ENCODE measurements around the gene IL1RAPL2. TPM values are rescaled to one million over a fixed set of nuclear protein-coding genes. Genes with fewer than 3 reads are reported as not detected.

Gene IL1RAPL2
- total and polyA plus RNA-seq, 2 donors (not counting 3 experiments of a cell fraction or from before 2014, with no cell fraction given), result not detected

- BruUV-seq (replicated peaks), result no TSS peak
- dilution Hi-C loops (cut with MboI; ENCODE audit: extremely low pct_ligation_motif_present, low sequenced_read_pairs), result no loop called here
- CTCF ChIA-PET, result no interaction called here
Observed at GRCh38 chrX:105220636-105221035, 654.6 kb downstream of the IL1RAPL2 start, which contains the start of gene TEX13A. Gene TEX13A (minus strand): TSS chrX:105220694. CDS start chrX:105220397, 297 bp downstream.

GRCh38 chrX:105221374-105221773 lies 655.4 kb downstream of the IL1RAPL2 start:
- dilution Hi-C loops (cut with MboI; ENCODE audit: extremely low pct_ligation_motif_present, low sequenced_read_pairs), result no loop called here
- no peak overlapping the region for H3K4me3 ChIP-seq (replicated peaks in 1 of 3; ENCODE audit: insufficient read depth in 1 of 3, low read depth in 1 of 3, low read length in 3 of 3)
- no peak overlapping the region for H2AFZ ChIP-seq (ENCODE audit: low read depth, low read length)
- H3K4me2 ChIP-seq (ENCODE audit: insufficient read depth, low read length), result no peak overlapping the region
- no peaks in the 10 kb centered on the region for H3K27me3 ChIP-seq (ENCODE audit: control insufficient read depth in 2 of 2, insufficient read depth in 2 of 2, low read length in 2 of 2)
- no peak overlapping the region for H3K9ac ChIP-seq (replicated peaks; ENCODE audit: extremely low read depth, insufficient read depth, low read length)
- ChIA-PET POLR2A (no interaction called here), CTCF (no interaction called here)
- no peak overlapping the region for H3K27ac ChIP-seq (ENCODE audit: insufficient read depth, low read depth, low read length)
- no peaks in the 10 kb centered on the region for H4K20me1 ChIP-seq (replicated peaks; ENCODE audit: control insufficient read depth, extremely low read depth, insufficient read depth, low read length)
- no peaks in the 10 kb centered on the region for H3K4me1 ChIP-seq (ENCODE audit: control insufficient read depth, extremely low read depth, insufficient read depth, low read length)
- no peaks in the 10 kb centered on the region for H3K9me3 ChIP-seq (replicated peaks; ENCODE audit: control insufficient read depth, insufficient read depth, low read length)
- FAIRE-seq, result no peak
- TF ChIP-seq GATA2 (IDR thresholded peaks at IDR 0.05; ENCODE audit: insufficient read depth, insufficient read length, low read depth, low read length) (no peak), POLR2AphosphoS5 (IDR thresholded peaks at IDR 0.05; ENCODE audit: insufficient read depth, low read depth, low read length) (no peak), MAX (IDR thresholded peaks at IDR 0.05; ENCODE audit: insufficient read depth, insufficient read length) (no peak), EZH2 (IDR thresholded peaks at IDR 0.05; ENCODE audit: borderline replicate concordance, low read depth, low read length, severe bottlenecking) (no peak)
- no peak for DNase-seq (ENCODE audit: low read depth, low spot score)
- H3K36me3 ChIP-seq (ENCODE audit: control insufficient read depth in 2 of 2, extremely low read depth in 1 of 2, insufficient read depth in 2 of 2, low read length in 2 of 2), result no peaks in the 10 kb centered on the region
- intact Hi-C loops (cut with micrococcal nuclease), result no loop called here
- no peaks in the 10 kb centered on the region for H3K79me2 ChIP-seq (ENCODE audit: control insufficient read depth, insufficient read depth, low read length)
- BruUV-seq (replicated peaks), result no TSS peak
- H3K9me1 ChIP-seq (replicated peaks; ENCODE audit: control insufficient read depth, extremely low read depth, insufficient read depth, low read length), result no peaks in the 10 kb centered on the region

More at GRCh38 chrX:105220636-105221035, 654.6 kb downstream of the IL1RAPL2 start, which contains the start of gene TEX13A:
- Histone ChIP-seq H3K79me2 (ENCODE audit: control insufficient read depth, insufficient read depth, low read length) (no peaks in the 10 kb centered on the region), H3K4me3 (replicated peaks in 1 of 3; ENCODE audit: insufficient read depth in 1 of 3, low read depth in 1 of 3, low read length in 3 of 3) (no peak within 1 kb of the TSS), H3K27ac (ENCODE audit: insufficient read depth, low read depth, low read length) (no peak within 1 kb of the TSS), H3K9me3 (replicated peaks; ENCODE audit: control insufficient read depth, insufficient read depth, low read length) (no peaks in the 10 kb centered on the region), H2AFZ (ENCODE audit: low read depth, low read length) (no peak within 1 kb of the TSS), H3K9ac (replicated peaks; ENCODE audit: extremely low read depth, insufficient read depth, low read length) (no peak within 1 kb of the TSS), H3K4me2 (ENCODE audit: insufficient read depth, low read length) (no peak within 1 kb of the TSS), H3K27me3 (ENCODE audit: control insufficient read depth in 2 of 2, insufficient read depth in 2 of 2, low read length in 2 of 2) (no peaks in the 10 kb centered on the region), H3K4me1 (ENCODE audit: control insufficient read depth, extremely low read depth, insufficient read depth, low read length) (no peaks in the 10 kb centered on the region), H4K20me1 (replicated peaks; ENCODE audit: control insufficient read depth, extremely low read depth, insufficient read depth, low read length) (no peaks in the 10 kb centered on the region), H3K9me1 (replicated peaks; ENCODE audit: control insufficient read depth, extremely low read depth, insufficient read depth, low read length) (no peaks in the 10 kb centered on the region), H3K36me3 (ENCODE audit: control insufficient read depth in 2 of 2, extremely low read depth in 1 of 2, insufficient read depth in 2 of 2, low read length in 2 of 2) (no peaks in the 10 kb centered on the region)
- intact Hi-C loops (cut with micrococcal nuclease), result no loop called here
- POLR2A ChIA-PET, result no interaction called here
- no peak for FAIRE-seq
- TF ChIP-seq MAX (IDR thresholded peaks at IDR 0.05; ENCODE audit: insufficient read depth, insufficient read length) (no peak), POLR2AphosphoS5 (IDR thresholded peaks at IDR 0.05; ENCODE audit: insufficient read depth, low read depth, low read length) (no peak), FOS (IDR thresholded peaks at IDR 0.05; ENCODE audit: borderline replicate concordance, insufficient read depth, low read length) (no peak), POLR2A (IDR thresholded peaks at IDR 0.05; ENCODE audit: low read depth, low read length) (no peak), EZH2 (IDR thresholded peaks at IDR 0.05; ENCODE audit: borderline replicate concordance, low read depth, low read length, severe bottlenecking) (no peak)
- DNase-seq (ENCODE audit: low read depth, low spot score), result no peak
